GM18517 (cell line): ENCODE data around the gene MRNIP.

ENCODE experiments used
- ATAC-seq: cut with Tn5 transposase; IDR thresholded peaks from one replicate; pipeline ENCODE4 v1.9.1; 2021; ENCODE audit warnings: mild to moderate bottlenecking, moderate library complexity; ENCODE audit not compliant: unreplicated experiment

The MRNIP gene

GRCh38 chr5:179858586-179859427, at the start of gene MRNIP:
Gene MRNIP, minus strand, starts transcription at chr5:179858817. Its CDS starts 21 bp downstream, at chr5:179858796.
- ATAC-seq: peak; percentile 87

GRCh38 chr5:179907556-179908324, 49.1 kb upstream of the MRNIP start, which contains the start of gene TBC1D9B:
Gene TBC1D9B, minus strand, starts transcription at chr5:179907897. Its CDS starts 76 bp downstream, at chr5:179907821.
- ATAC-seq: peak; percentile 68

- no peak for ATAC-seq
Measured at GRCh38 chr5:179906795-179907555, 48.4 kb upstream of the MRNIP start.

GRCh38 chr5:179906294-179906794, 47.7 kb upstream of the MRNIP start:
- no peak for ATAC-seq

- no peak for ATAC-seq
Measured at GRCh38 chr5:179905161-179905560, 46.5 kb upstream of the MRNIP start.

GRCh38 chr5:179904463-179905160, 46.0 kb upstream of the MRNIP start:
- no peak for ATAC-seq

GRCh38 chr5:179902763-179903158, 44.1 kb upstream of the MRNIP start:
- no peak for ATAC-seq

GRCh38 chr5:179901915-179902762, 43.5 kb upstream of the MRNIP start:
- no peak for ATAC-seq

GRCh38 chr5:179901462-179901861, 42.8 kb upstream of the MRNIP start:
- no peak for ATAC-seq

- no peak for ATAC-seq
Measured at GRCh38 chr5:179900711-179901110, 42.1 kb upstream of the MRNIP start.

GRCh38 chr5:179900206-179900605, 41.6 kb upstream of the MRNIP start:
- ATAC-seq: no peak

- ATAC-seq: no peak
Measured at GRCh38 chr5:179895861-179896260, 37.2 kb upstream of the MRNIP start.

GRCh38 chr5:179893958-179894895, 35.6 kb upstream of the MRNIP start:
- ATAC-seq: no peak

- ATAC-seq: no peak
Measured at GRCh38 chr5:179893076-179893957, 34.7 kb upstream of the MRNIP start.

GRCh38 chr5:179892255-179892654, 33.6 kb upstream of the MRNIP start:
- no peak for ATAC-seq

- no peak for ATAC-seq
Measured at GRCh38 chr5:179890751-179891682, 32.4 kb upstream of the MRNIP start.
